GM06990 (cell line): ENCODE results near the gene LENEP.

Source experiments
- DNase-seq: peaks from one replicate; pipeline ENCODE4 v3.0.0-alpha.2; 2011; ENCODE audit not compliant: insufficient read length; ENCODE audit errors: extremely low read depth
- H3K27me3 ChIP-seq: replicated peaks from 2 replicates; pipeline ENCODE4 v1.6.0; 2011; ENCODE audit warnings: low read length; ENCODE audit not compliant: control insufficient read depth, insufficient read depth
- H3K36me3 ChIP-seq: 2 replicates; pipeline ENCODE4 v1.5.1; 2011; ENCODE audit warnings: low read length; ENCODE audit not compliant: control insufficient read depth, insufficient read depth
- H3K4me3 ChIP-seq: replicated peaks from 2 replicates; pipeline ENCODE4 v1.5.1; 2011; ENCODE audit warnings: low read depth, mild to moderate bottlenecking, control low read depth, low read length
- TF ChIP-seq, protein P1 (sequence below): IDR thresholded peaks from 2 replicates; pipeline ENCODE4 v1.5.1; 2011; ENCODE audit warnings: low read length, control low read depth, mild to moderate bottlenecking, inconsistent platforms; ENCODE audit not compliant: insufficient read depth, poor library complexity, severe bottlenecking

Gene LENEP

GRCh38 chr1:154958036-154958435 lies 35.4 kb upstream of the LENEP start:
- Histone ChIP-seq H3K27me3 (no peaks in the 10 kb centered on the region), H3K36me3 (peaks cover 15% of the 10 kb centered on the region), H3K4me3 (no peak overlapping the region)
- TF ChIP-seq, protein P1, sequence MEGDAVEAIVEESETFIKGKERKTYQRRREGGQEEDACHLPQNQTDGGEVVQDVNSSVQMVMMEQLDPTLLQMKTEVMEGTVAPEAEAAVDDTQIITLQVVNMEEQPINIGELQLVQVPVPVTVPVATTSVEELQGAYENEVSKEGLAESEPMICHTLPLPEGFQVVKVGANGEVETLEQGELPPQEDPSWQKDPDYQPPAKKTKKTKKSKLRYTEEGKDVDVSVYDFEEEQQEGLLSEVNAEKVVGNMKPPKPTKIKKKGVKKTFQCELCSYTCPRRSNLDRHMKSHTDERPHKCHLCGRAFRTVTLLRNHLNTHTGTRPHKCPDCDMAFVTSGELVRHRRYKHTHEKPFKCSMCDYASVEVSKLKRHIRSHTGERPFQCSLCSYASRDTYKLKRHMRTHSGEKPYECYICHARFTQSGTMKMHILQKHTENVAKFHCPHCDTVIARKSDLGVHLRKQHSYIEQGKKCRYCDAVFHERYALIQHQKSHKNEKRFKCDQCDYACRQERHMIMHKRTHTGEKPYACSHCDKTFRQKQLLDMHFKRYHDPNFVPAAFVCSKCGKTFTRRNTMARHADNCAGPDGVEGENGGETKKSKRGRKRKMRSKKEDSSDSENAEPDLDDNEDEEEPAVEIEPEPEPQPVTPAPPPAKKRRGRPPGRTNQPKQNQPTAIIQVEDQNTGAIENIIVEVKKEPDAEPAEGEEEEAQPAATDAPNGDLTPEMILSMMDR = no peak
- no peak for DNase-seq

GRCh38 chr1:154958681-154959425 lies 34.5 kb upstream of the LENEP start:
- Histone ChIP-seq H3K27me3 (no peaks in the 10 kb centered on the region), H3K36me3 (peaks cover 21% of the 10 kb centered on the region), H3K4me3 (no peak overlapping the region)
- no peak for DNase-seq
- TF ChIP-seq, protein P1 = no peak

DNA sequence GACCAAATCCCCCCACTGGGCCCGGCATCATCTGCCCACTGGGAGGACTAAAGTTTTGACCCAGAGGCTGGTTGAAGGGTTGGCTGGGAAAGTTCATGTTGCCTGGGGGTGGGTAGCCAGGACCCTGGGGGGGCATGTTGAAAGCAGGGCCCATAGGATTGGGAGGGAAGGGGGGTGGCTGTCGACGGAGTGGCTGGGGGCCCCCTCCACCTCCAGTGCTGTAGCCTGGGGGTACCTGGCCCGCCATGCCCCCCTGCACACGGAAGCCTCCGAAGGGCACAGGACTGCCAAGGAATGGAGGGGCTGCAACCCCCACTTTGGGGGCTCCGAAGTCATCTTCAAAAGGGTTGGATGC lies 34.0 kb upstream of the LENEP start:
- Histone ChIP-seq H3K36me3 (peaks cover 22% of the 10 kb centered on the region), H3K4me3 (no peak overlapping the region), H3K27me3 (no peaks in the 10 kb centered on the region)
- TF ChIP-seq, protein P1 = no peak
- DNase-seq = no peak

GRCh38 chr1:154960446-154961136 lies 32.8 kb upstream of the LENEP start:
- Histone ChIP-seq H3K27me3 (no peaks in the 10 kb centered on the region), H3K36me3 (peaks cover 30% of the 10 kb centered on the region), H3K4me3 (peak overlapping the region; percentile 62)
- no peak for DNase-seq
- TF ChIP-seq, protein P1 = no peak

DNA sequence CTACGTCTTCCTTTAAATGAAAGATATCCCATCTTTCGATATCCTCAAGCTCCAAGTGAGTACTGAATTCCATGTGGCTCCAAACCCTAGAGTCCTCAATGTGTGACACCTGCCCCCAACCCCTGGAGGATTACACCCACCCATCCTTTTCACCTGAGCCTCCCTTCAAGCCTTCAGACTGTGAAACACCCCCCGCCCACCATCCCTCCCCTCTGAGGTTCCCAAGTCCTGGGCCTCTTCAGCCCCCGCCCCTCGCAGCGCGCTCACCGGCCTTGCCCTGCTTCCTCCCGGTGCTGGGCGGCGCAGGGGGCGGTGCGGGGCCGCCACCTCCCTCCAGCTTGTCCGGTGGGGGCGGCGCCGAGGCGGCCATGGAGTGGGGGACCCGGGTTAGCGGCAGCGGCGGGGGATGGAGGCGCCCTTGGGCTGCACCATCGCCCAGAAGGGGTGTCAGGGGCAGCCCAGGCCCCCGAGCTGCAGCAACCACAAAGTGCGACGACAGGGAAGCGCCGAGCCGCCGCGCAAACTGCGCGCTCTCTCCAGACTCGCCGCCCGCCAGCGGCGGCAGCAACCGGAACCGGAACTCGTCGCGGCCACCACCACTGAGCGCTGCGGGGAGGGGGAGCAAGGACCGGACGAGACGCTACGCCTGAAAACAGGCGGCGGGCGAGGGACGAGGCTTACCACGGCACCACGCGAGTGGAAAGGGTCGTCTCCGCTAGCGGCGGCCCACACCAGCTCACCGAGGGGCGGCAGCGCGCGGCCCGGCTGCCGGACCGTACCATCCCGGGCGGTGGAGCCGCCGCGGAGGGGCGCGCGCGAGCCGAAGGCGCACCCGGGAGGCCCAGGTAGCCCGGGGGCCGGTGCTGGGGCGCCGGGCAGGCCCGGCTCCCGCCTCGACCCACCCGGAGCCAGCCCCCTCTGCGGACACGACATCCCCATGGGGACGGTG lies 31.9 kb upstream of the LENEP start, which contains the start of gene PYGO2:
Gene PYGO2, minus strand, starts transcription at position 576 of the 949 bp plus-strand sequence. Its CDS starts 206 bp downstream, at position 370.
- TF ChIP-seq, protein P1 = peak; percentile 34
- Histone ChIP-seq H3K4me3 (peak within 1 kb of the TSS; percentile 62), H3K27me3 (no peaks in the 10 kb centered on the region), H3K36me3 (peaks cover 38% of the 10 kb centered on the region)
- DNase-seq = peak; percentile 90
